T-helper 1 cell treated with Interleukin-12 subunit alpha and Interleukin-12 subunit beta and Interleukin-4 antibody, amounts not matched to agents 30 ng/mL and 1 ng/mL, for 36 hours (primary cell): ENCODE results near the gene DAB2IP. TPM values are rescaled to one million over a fixed set of nuclear protein-coding genes. Genes with fewer than 3 reads are reported as not detected.

Experiments used
- intact Hi-C: fragments of 100-400 bp; cut with micrococcal nuclease; formaldehyde crosslinking; loops from one replicate; pipeline ENCODE4 v1.15.1; 2024
- total RNA-seq: library from RNA; stranded (reverse); gene quantifications from 2 replicates; pipeline ENCODE4 v1.2.3, GENCODE V29; 2022

Gene DAB2IP
- total RNA-seq, 1 donor from 2014 or later, result 0.32 TPM

GRCh38 chr9:121662359-121662758 is 10.9 kb downstream of the DAB2IP start:
- intact Hi-C loops, result no loop called here

- intact Hi-C loops, result no loop called here
Measured at GRCh38 chr9:121662891-121663580, 11.6 kb downstream of the DAB2IP start.

- intact Hi-C loops, result no loop called here
Measured at GRCh38 chr9:121663591-121663990, 12.2 kb downstream of the DAB2IP start.

GRCh38 chr9:121666294-121666693 is 14.9 kb downstream of the DAB2IP start:
- intact Hi-C loops, result no loop called here

- intact Hi-C loops, result no loop called here
Measured at GRCh38 chr9:121667214-121667613, 15.8 kb downstream of the DAB2IP start.

- intact Hi-C loops, result no loop called here
Measured at GRCh38 chr9:121667890-121668289, 16.5 kb downstream of the DAB2IP start.

- intact Hi-C loops, result no loop called here
Measured at GRCh38 chr9:121670431-121670830, 19.0 kb downstream of the DAB2IP start.

- intact Hi-C loops, result no loop called here
Measured at GRCh38 chr9:121671612-121672155, 20.2 kb downstream of the DAB2IP start.

GRCh38 chr9:121672213-121672612 is 20.8 kb downstream of the DAB2IP start:
- intact Hi-C loops, result no loop called here

- intact Hi-C loops, result no loop called here
Measured at GRCh38 chr9:121672986-121673385, 21.6 kb downstream of the DAB2IP start.

GRCh38 chr9:121673576-121673975 is 22.1 kb downstream of the DAB2IP start:
- intact Hi-C loops, result no loop called here

GRCh38 chr9:121674017-121674416 is 22.6 kb downstream of the DAB2IP start:
- intact Hi-C loops, result no loop called here

- intact Hi-C loops, result no loop called here
Measured at GRCh38 chr9:121674952-121675351, 23.5 kb downstream of the DAB2IP start.

GRCh38 chr9:121675381-121675780 is 23.9 kb downstream of the DAB2IP start:
- intact Hi-C loops, result no loop called here

GRCh38 chr9:121675969-121676822 is 24.8 kb downstream of the DAB2IP start:
- intact Hi-C loops, result no loop called here

- intact Hi-C loops, result no loop called here
Measured at GRCh38 chr9:121676926-121677325, 25.5 kb downstream of the DAB2IP start.

GRCh38 chr9:121678501-121679022 is 27.1 kb downstream of the DAB2IP start:
- intact Hi-C loops, result no loop called here

GRCh38 chr9:121679901-121680635 is 28.6 kb downstream of the DAB2IP start:
- intact Hi-C loops, result loop anchor here (5.0 kb wide), 1 partner anchor 133 kb away; no protein-coding TSS in a partner anchor

GRCh38 chr9:121681404-121681803 is 30.0 kb downstream of the DAB2IP start:
- intact Hi-C loops, result loop anchor here (5.0 kb wide), 1 partner anchor 134 kb away; no protein-coding TSS in a partner anchor

- intact Hi-C loops, result loop anchor here (5.0 kb wide), 1 partner anchor 135 kb away; no protein-coding TSS in a partner anchor
Measured at GRCh38 chr9:121682201-121682600, 30.8 kb downstream of the DAB2IP start.

- intact Hi-C loops, result loop anchor here (5.0 kb wide), 1 partner anchor 136 kb away; no protein-coding TSS in a partner anchor
Measured at GRCh38 chr9:121682926-121683515, 31.6 kb downstream of the DAB2IP start.
